Lower leg skin (tissue), 3 donors: ENCODE data around the gene FAM72D.
"Not testable (repeated sequence)": the region's sequence is repeated elsewhere in the genome, so short reads cannot be mapped to it uniquely, and the experiment has no call there.

Source experiments
- POLR2A ChIP-seq, 2 donors: fragments of 450-650 bp; IDR thresholded peaks; one replicate each; pipeline ENCODE4 v1.6.1; 2016 to 2017; ENCODE audit warnings: antibody characterized with exemption in 2 of 2, mild to moderate bottlenecking in 1 of 2, moderate library complexity in 1 of 2
- TF ChIP-seq, protein P1 (sequence below), 3 donors: fragments of 450-650 bp; IDR thresholded peaks; one replicate each; pipeline ENCODE4 v1.5.1; 2016; ENCODE audit warnings: antibody characterized with exemption in 3 of 3, mild to moderate bottlenecking in 3 of 3, moderate library complexity in 2 of 3

DNA sequence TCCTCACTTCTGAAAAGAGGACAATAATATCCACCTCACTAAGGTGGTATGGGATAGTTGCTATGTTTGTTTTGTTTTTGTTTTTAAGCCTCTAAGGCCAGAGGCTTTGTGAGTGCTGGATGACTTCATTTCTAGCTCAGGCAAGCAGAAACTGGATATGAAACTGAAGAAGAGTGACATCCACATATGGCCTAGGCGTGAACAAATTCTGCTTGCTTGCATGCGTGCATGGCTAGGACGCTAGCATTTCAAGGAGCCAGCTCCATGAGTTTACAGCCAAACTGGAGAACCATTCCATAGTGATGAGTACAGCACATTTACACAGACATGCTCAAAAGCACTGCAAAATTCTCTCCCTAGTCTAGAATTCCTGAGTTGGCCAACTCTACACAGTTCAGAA is 37.6 kb upstream of the FAM72D start:
- TF ChIP-seq, protein P1, sequence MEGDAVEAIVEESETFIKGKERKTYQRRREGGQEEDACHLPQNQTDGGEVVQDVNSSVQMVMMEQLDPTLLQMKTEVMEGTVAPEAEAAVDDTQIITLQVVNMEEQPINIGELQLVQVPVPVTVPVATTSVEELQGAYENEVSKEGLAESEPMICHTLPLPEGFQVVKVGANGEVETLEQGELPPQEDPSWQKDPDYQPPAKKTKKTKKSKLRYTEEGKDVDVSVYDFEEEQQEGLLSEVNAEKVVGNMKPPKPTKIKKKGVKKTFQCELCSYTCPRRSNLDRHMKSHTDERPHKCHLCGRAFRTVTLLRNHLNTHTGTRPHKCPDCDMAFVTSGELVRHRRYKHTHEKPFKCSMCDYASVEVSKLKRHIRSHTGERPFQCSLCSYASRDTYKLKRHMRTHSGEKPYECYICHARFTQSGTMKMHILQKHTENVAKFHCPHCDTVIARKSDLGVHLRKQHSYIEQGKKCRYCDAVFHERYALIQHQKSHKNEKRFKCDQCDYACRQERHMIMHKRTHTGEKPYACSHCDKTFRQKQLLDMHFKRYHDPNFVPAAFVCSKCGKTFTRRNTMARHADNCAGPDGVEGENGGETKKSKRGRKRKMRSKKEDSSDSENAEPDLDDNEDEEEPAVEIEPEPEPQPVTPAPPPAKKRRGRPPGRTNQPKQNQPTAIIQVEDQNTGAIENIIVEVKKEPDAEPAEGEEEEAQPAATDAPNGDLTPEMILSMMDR (IDR thresholded peaks at IDR 0.05), result not testable (repeated sequence)
- not testable (repeated sequence) for TF ChIP-seq POLR2A (IDR thresholded peaks at IDR 0.05)
